Left cardiac atrium (tissue), 4 donors: ENCODE data around the gene TBPL1. TPM values are rescaled to one million over a fixed set of nuclear protein-coding genes. Genes with fewer than 3 reads are reported as not detected.
"Not testable (repeated sequence)": the region's sequence is repeated elsewhere in the genome, so short reads cannot be mapped to it uniquely, and the experiment has no call there.

Experiments used
- ATAC-seq, 2 donors: fragments of 200-7000 bp; cut with Tn5 transposase; one replicate each; pipeline ENCODE4 v1.9.1; 2020; ENCODE audit warnings: mild to moderate bottlenecking in 2 of 2, moderate library complexity in 2 of 2
- DNase-seq: peaks from one replicate; pipeline ENCODE4 v3.0.0-alpha.2; 2020
- intact Hi-C, 2 donors: fragments of 100-400 bp; cut with DNase I; formaldehyde crosslinking; loops; one replicate each; pipeline versions ENCODE4 v1.14.1 to v1.15.1; 2022 to 2023
- total RNA-seq, 2 donors: library from RNA; stranded (reverse); fragmentation: NEBNext Ultra II Directional; extraction: Animal tissue kit (Norgen Biotek cat#: 25700); gene quantifications; one replicate each; pipeline ENCODE4 v1.2.1, GENCODE V29; 2021
- donor health status: DM: no; HTN: yes; CAD: no.
- donor health status: DM: no; HTN: yes; CAD: no; lungs with severe emphysema.
- donor health status: DM: yes; HTN: yes; CAD: no.
- donor health status: Dilated cardiomyopathy.

Gene TBPL1
- total RNA-seq, 2 donors from 2014 or later: 17.8 to 22.8 TPM

- peak in 1 of 2 donors; percentile 66 for ATAC-seq
- intact Hi-C loops, DNase-seq: not testable (repeated sequence)
These were observed 14.8 kb downstream of the TBPL1 start for GRCh38 chr6:133967835-133968234.

DNA sequence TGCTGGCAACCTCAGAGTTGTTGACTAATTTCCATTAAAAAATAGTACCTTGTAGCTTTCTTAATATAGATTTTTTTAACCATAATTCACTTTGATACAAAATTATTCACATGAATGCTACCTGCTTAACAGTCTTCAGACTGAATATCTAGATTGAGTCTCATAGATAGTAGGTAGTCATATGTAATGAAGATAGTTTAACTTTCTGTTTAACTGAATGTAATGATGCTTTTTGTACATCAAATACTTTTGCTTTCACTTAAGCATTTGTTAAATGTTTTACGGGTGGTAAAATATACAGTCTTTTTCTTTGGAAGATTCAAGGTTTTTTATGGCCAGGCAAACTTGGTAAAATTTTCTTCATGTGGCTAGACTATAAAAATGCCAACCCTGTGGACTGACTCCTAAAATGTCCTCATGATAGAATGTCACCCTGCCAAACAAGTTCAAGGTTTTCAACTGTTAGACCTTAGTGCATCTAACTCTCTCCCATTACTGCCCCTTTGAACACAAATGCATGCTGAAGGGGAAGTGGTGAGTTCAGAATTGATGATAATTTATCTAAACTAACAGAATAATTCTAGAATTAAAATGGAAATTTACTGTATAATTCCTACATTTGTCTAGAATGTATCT, 16.4 kb downstream of the TBPL1 start:
- ATAC-seq (no peak), DNase-seq (no peak)
- intact Hi-C loops: no loop called here

DNA sequence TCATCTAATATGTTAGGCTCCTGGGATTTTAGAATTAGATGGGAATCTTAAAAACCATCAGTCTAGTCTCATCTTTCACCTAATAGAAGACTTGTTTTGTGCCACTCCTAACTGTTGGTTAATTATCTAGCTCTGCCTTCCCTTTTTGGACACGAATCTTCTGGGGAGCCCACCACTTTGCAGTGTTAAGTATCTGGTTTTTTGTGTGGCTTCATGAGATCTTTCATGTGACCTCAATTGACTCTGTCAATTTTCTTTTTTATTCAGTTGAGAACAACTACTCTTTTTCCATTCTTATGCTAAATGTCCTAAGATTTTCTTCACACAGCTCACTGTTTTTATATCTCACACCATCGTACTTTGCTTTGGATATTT, 16.9 kb downstream of the TBPL1 start:
- no peak for ATAC-seq
- intact Hi-C loops: loop anchor here in 1 of 2 donors (5.0 kb wide), 1 partner anchor 92 kb away; no protein-coding TSS in a partner anchor

GRCh38 chr6:133971861-133972260, 18.8 kb downstream of the TBPL1 start:
- intact Hi-C loops: loop anchor here in 1 of 2 donors (5.0 kb wide), 1 partner anchor 90 kb away; no protein-coding TSS in a partner anchor

More for the DNA sequence above, 16.9 kb downstream of the TBPL1 start:
- DNase-seq: no peak

GRCh38 chr6:133972388-133972787, 19.4 kb downstream of the TBPL1 start:
- no peak for DNase-seq
- no peak for ATAC-seq
- intact Hi-C loops: loop anchor here in 1 of 2 donors (5.0 kb wide), 1 partner anchor 90 kb away; no protein-coding TSS in a partner anchor

More at GRCh38 chr6:133971861-133972260, 18.8 kb downstream of the TBPL1 start:
- ATAC-seq (no peak), DNase-seq (no peak)

GRCh38 chr6:133973109-133973971, 20.3 kb downstream of the TBPL1 start:
- intact Hi-C loops: loop anchor here in 1 of 2 donors (5.0 kb wide), 1 partner anchor 89 kb away; no protein-coding TSS in a partner anchor
- DNase-seq (no peak), ATAC-seq (no peak)

DNA sequence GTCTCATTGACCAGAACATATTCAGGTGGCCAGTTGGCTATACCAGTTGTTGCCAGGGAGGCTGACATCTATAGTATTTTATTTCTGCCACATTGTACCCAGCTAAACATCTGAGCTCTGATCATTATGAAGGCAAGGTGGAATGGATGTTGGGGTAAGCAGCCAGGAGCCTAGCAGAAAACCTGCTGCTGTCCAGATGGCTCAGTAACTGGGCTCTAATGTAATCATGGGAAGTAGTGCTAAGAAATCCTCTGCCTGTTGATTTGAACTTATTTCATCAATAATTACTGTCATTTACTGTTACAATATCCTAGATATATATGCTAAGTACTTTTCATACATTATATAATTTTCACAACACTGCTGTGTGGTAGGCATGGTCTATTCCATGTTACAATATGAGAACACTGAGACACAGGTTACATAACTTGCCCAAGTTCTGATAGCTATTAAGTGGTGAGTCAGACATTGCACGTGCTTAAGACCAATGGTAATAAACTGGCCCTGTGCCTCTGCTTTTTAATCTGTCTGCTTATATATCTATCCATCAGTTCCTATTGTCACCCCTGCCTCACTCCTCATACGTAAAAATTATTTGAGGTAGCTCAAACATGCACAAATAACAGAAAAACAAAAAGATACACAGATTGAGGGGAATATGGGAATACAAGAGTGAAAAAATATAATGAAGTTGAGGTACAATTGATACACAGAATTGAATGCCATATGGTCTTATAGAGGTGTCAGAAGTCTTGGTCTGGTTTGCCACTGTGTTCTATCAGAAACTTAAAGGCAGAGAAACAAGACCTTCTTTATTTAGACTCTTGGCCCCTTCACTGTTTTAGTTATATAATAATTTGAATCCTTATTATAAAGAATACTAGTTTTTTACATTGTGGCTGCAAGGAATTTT, 25.2 kb downstream of the TBPL1 start:
- ATAC-seq (peak; percentile 59 to 88), DNase-seq (no peak)
- intact Hi-C loops: loop anchor here in 1 of 2 donors (5.0 kb wide), 1 partner anchor 84 kb away; no protein-coding TSS in a partner anchor

GRCh38 chr6:133978896-133979240, 25.8 kb downstream of the TBPL1 start:
- ATAC-seq: no peak
- intact Hi-C loops: loop anchor here in 1 of 2 donors (5.0 kb wide), 1 partner anchor 83 kb away; no protein-coding TSS in a partner anchor
- DNase-seq: no peak

- intact Hi-C loops: loop anchor here in 1 of 2 donors (5.0 kb wide), 1 partner anchor 83 kb away; no protein-coding TSS in a partner anchor
- not testable (repeated sequence) for ATAC-seq, DNase-seq
These were observed 26.4 kb downstream of the TBPL1 start for GRCh38 chr6:133979269-133979963.

DNA sequence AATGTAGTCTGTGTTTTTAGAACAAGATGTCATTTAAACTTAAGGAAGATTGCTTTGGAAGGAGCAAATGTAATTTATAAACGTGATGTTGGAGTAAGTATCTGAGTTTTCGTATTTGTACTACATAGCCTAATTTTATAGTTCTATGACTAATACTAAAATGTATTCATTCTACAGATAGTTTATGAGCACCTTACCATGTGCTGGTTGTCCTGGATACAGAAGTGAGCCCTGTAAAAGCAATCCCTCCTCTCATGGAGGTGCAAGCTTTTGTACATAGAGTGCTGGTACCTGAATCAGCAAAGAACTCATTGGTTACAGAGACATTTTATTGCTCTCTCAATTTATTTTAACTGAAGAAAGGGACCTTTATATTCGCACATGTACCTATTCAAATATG, 27.1 kb downstream of the TBPL1 start:
- no peak for DNase-seq
- intact Hi-C loops: no loop called here

GRCh38 chr6:133983099-133983939, 30.3 kb downstream of the TBPL1 start:
- ATAC-seq (peak in 1 of 2 donors; percentile 59), DNase-seq (no peak)
- intact Hi-C loops: no loop called here

More for the DNA sequence above, 27.1 kb downstream of the TBPL1 start:
- ATAC-seq: no peak

DNA sequence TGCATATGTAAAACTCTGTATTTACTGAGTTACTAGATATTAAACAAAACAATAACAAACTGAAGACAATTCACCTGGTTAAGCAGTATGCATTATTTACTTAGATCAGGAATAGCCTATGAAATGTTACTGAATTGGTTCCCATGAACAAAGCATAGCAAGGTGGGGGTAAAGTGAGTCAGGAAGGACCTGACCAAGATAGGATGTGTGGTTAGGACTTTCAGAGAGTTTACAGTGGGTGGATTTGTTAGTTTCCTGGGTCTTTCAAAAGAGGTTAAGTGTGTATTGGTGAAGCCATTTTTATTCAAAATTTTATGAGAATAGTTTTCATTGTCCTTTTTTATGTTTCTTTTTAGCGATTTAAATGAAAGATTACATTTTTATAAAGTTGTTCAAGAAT, 32.9 kb downstream of the TBPL1 start:
- intact Hi-C loops: no loop called here
- DNase-seq (no peak), ATAC-seq (no peak)

DNA sequence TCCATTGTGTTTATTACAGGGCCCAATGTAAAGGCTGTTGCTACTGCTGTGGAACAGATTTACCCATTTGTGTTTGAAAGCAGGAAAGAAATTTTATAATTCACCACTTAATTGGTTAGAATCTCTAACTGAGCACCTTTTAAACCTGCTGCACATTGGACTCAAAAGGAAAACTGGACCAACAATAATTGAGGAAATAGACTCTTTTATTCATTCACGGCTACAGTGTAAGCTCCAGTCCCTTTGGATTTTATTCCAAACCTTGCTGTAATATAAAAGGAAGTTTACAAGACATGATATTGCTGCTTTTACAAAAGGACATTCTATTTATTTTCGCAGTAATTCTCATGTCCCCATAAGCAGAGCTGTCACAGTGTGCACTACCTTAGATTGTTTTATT, 33.9 kb downstream of the TBPL1 start:
- ATAC-seq (no peak), DNase-seq (no peak)
- intact Hi-C loops: no loop called here

- DNase-seq (no peak), ATAC-seq (no peak)
- intact Hi-C loops: no loop called here
These were observed 36.5 kb downstream of the TBPL1 start for GRCh38 chr6:133989525-133989924.

DNA sequence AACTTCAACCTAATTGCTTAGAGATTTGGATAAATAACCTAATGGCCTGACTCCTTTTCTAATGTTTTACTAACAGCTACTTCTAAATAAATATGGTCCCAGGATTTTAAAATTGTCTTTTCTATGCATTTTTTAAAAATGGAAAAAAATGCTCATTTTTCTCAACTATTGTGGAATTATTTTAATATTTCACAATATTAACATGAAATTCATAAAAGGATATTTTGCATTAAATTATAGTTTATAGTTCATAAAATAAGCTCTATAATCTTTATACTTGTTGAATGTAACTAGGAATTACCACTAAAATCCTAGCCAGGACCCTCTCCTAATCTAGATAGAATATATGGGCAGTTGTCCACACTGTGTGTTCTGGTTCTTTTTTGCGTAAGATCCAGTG, 37.3 kb downstream of the TBPL1 start:
- DNase-seq: no peak
- ATAC-seq: no peak
- intact Hi-C loops: no loop called here

DNA sequence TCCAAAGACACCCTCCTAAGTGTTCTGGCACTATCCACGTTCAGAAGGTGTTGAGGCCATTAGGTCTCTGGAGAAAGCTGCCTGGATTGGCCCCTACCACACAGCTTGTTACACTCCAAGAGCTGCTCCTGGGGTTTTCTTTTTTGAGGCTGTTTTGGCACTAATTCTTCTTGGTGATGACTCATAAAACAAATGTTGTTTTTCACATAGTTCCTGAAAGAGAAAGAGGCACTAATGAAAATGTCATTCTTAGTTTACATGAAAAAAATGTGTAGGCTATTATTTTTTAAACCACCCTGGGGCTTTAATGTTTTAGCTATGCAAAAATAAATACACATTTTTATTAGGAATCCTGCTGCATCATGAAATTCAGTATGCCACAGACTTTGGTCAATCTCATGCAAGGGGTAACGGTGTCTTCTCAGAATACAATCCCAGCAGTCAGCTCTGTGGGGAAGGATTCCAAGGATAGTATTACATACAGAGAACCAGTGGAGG, 38.1 kb downstream of the TBPL1 start:
- intact Hi-C loops: no loop called here
- no peak for DNase-seq
- ATAC-seq: peak; percentile 15 to 49

GRCh38 chr6:133992992-133993680, 40.1 kb downstream of the TBPL1 start:
- DNase-seq (peak; percentile 23), ATAC-seq (peak; percentile 53 to 80)
- intact Hi-C loops: no loop called here
